ENCODE data around the gene RAB37.
A peak's percentile ranks its signal among the peaks of the same experiment; 100 is the strongest.

DNA sequence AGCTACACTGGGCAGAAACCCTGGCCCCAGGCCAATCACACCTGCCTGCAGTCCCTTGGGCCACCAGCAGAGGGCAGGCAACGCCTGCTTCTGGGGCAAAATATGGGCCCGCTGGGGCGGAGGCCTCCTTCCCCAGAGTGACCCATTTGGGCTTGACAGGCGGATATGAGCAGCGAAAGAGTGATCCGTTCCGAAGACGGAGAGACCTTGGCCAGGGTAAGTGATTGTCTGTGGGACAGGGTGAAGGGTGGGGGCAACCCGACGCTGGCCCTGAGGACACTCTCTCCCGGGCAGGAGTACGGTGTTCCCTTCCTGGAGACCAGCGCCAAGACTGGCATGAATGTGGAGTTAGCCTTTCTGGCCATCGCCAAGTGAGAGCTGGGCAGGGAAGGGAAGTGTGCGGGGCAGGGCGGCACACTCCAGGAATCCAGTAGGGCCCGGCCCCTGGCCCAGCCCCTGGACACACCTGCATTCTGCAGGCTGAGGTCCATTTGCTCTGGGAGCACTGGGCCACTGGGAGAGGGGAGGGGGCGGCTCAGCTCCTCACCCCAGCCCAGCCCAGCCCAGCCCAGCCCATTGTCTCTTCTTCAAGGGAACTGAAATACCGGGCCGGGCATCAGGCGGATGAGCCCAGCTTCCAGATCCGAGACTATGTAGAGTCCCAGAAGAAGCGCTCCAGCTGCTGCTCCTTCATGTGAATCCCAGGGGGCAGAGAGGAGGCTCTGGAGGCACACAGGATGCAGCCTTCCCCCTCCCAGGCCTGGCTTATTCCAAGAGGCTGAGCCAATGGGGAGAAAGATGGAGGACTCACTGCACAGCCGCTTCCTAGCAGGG lies 7.9 kb downstream of the RAB37 start:
- TF ChIP-seq, protein P1, sequence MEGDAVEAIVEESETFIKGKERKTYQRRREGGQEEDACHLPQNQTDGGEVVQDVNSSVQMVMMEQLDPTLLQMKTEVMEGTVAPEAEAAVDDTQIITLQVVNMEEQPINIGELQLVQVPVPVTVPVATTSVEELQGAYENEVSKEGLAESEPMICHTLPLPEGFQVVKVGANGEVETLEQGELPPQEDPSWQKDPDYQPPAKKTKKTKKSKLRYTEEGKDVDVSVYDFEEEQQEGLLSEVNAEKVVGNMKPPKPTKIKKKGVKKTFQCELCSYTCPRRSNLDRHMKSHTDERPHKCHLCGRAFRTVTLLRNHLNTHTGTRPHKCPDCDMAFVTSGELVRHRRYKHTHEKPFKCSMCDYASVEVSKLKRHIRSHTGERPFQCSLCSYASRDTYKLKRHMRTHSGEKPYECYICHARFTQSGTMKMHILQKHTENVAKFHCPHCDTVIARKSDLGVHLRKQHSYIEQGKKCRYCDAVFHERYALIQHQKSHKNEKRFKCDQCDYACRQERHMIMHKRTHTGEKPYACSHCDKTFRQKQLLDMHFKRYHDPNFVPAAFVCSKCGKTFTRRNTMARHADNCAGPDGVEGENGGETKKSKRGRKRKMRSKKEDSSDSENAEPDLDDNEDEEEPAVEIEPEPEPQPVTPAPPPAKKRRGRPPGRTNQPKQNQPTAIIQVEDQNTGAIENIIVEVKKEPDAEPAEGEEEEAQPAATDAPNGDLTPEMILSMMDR (IDR thresholded peaks at IDR 0.05; ENCODE audit: insufficient read depth, low read length): peak; percentile 99
- TF ChIP-seq, protein P2, sequence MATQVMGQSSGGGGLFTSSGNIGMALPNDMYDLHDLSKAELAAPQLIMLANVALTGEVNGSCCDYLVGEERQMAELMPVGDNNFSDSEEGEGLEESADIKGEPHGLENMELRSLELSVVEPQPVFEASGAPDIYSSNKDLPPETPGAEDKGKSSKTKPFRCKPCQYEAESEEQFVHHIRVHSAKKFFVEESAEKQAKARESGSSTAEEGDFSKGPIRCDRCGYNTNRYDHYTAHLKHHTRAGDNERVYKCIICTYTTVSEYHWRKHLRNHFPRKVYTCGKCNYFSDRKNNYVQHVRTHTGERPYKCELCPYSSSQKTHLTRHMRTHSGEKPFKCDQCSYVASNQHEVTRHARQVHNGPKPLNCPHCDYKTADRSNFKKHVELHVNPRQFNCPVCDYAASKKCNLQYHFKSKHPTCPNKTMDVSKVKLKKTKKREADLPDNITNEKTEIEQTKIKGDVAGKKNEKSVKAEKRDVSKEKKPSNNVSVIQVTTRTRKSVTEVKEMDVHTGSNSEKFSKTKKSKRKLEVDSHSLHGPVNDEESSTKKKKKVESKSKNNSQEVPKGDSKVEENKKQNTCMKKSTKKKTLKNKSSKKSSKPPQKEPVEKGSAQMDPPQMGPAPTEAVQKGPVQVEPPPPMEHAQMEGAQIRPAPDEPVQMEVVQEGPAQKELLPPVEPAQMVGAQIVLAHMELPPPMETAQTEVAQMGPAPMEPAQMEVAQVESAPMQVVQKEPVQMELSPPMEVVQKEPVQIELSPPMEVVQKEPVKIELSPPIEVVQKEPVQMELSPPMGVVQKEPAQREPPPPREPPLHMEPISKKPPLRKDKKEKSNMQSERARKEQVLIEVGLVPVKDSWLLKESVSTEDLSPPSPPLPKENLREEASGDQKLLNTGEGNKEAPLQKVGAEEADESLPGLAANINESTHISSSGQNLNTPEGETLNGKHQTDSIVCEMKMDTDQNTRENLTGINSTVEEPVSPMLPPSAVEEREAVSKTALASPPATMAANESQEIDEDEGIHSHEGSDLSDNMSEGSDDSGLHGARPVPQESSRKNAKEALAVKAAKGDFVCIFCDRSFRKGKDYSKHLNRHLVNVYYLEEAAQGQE (IDR thresholded peaks at IDR 0.05; ENCODE audit: insufficient replicate concordance, low read depth): no peak
- TF ChIP-seq SPI1 (IDR thresholded peaks at IDR 0.05; ENCODE audit: borderline replicate concordance, low read depth): no peak
- 0 out of 2 replicates have a peak, but pooled peaks have one; percentile 49 for TF ChIP-seq POLR2AphosphoS5 (IDR thresholded peaks at IDR 0.05; ENCODE audit: low read depth)

Measured in HL-60 (cell line).